Measurements from ENCODE around the gene EP400. TPM values are rescaled to one million over a fixed set of nuclear protein-coding genes. Genes with fewer than 3 reads are reported as not detected.
A peak's percentile ranks its signal among the peaks of the same experiment; 100 is the strongest.

The EP400 gene, protein sequence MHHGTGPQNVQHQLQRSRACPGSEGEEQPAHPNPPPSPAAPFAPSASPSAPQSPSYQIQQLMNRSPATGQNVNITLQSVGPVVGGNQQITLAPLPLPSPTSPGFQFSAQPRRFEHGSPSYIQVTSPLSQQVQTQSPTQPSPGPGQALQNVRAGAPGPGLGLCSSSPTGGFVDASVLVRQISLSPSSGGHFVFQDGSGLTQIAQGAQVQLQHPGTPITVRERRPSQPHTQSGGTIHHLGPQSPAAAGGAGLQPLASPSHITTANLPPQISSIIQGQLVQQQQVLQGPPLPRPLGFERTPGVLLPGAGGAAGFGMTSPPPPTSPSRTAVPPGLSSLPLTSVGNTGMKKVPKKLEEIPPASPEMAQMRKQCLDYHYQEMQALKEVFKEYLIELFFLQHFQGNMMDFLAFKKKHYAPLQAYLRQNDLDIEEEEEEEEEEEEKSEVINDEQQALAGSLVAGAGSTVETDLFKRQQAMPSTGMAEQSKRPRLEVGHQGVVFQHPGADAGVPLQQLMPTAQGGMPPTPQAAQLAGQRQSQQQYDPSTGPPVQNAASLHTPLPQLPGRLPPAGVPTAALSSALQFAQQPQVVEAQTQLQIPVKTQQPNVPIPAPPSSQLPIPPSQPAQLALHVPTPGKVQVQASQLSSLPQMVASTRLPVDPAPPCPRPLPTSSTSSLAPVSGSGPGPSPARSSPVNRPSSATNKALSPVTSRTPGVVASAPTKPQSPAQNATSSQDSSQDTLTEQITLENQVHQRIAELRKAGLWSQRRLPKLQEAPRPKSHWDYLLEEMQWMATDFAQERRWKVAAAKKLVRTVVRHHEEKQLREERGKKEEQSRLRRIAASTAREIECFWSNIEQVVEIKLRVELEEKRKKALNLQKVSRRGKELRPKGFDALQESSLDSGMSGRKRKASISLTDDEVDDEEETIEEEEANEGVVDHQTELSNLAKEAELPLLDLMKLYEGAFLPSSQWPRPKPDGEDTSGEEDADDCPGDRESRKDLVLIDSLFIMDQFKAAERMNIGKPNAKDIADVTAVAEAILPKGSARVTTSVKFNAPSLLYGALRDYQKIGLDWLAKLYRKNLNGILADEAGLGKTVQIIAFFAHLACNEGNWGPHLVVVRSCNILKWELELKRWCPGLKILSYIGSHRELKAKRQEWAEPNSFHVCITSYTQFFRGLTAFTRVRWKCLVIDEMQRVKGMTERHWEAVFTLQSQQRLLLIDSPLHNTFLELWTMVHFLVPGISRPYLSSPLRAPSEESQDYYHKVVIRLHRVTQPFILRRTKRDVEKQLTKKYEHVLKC (N-terminal part only)
- 35.9 to 48.0 TPM (median 36.8 TPM) in 3 replicates for total RNA-seq
- long read RNA-seq, full-length matches to known transcripts, result 3 of 9 reads
- long read RNA-seq, partial matches to known transcripts, result 2 of 9 reads
- long read RNA-seq, other reads (novel, unspliced or antisense), result 4 of 9 reads

DNA sequence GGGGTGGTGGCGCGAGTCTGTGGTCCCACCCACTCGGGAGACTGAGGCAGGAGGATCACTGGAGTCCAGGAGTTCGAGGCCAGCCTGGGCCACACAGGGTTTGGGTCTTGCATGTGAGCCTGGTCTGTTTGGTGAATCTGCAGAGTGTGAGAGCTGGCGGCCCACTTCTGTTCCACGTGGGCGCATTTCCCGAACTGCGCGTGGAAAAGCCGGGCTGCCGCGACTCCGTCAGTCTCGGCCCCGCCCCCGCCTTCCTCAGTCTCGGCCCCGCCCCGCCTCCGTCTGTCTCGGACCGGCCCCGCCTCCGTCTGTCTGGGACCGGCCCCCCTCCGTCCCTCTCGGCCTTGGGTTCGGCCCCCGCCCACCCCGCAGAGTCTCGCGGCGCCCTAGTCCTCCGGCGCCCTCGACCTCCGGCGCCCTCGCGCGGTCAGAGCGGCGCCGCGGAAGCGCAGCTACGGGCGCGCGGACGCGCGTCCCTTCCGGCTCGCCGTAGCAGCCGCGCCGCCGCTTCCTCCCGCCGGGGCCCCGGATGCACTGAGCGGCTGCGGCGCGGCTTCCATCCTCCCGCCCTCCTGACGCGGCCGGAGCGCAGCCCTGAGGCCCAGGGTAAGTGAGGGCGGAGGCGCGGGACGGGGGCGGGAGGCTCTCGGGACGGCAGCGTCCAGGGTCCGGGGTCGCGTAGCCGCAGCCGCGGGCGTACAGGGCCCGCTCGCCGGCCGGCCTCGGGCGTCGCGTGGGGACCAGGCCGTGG lies at the start of gene EP400:
EP400 (plus strand) TSS at position 512 of the 751 bp plus-strand sequence. CDS start 10,678 bp downstream, outside the sequence.
- Mint-ChIP-seq H3K27ac (ENCODE audit: unreplicated experiment) (peak within 1 kb of the TSS; percentile 92), H3K27me3 (ENCODE audit: low read depth) (no peaks in the 10 kb centered on the region), H3K4me1 (ENCODE audit: low read depth) (peaks cover 19% of the 10 kb centered on the region), H3K9me3 (ENCODE audit: low read depth) (no peaks in the 10 kb centered on the region), H3K36me3 (ENCODE audit: low read depth) (peaks cover 2% of the 10 kb centered on the region), H3K4me3 (ENCODE audit: unreplicated experiment) (peak within 1 kb of the TSS; percentile 88)
- peak; percentile 76 for TF ChIP-seq CTCF (IDR thresholded peaks at IDR 0.05)
- peak; percentile 97 for DNase-seq (ENCODE audit: low spot score)

DNA sequence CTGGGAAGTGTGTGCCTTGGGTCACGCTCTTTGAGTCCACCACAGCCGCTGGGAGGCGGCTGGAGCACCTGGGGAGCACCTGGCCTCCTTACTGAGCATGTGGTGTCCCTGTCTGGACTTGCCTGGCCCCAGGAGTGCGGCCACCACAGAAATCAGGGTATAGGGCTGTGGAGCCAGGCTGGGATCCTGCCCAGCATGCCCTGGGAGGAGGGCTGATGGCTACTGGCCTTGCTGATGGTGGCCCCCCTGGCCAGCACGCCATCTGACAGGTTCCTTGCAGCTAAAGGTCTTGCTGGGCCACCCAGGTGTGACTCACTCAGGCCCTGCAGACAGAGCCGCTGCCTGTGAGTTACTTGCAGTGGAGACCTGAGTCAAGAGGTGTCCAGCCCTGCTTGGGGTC lies 49.3 kb upstream of the EP400 start:
- DNase-seq (ENCODE audit: low spot score), result no peak
- no peak for TF ChIP-seq CTCF (IDR thresholded peaks at IDR 0.05)
- H3K27ac Mint-ChIP-seq (ENCODE audit: unreplicated experiment), result peak overlapping the region; percentile 54
- no peaks in the 10 kb centered on the region for H3K27me3 Mint-ChIP-seq (ENCODE audit: low read depth)
- H3K9me3 Mint-ChIP-seq (ENCODE audit: low read depth), result no peaks in the 10 kb centered on the region
- no peak overlapping the region for H3K4me3 Mint-ChIP-seq (ENCODE audit: unreplicated experiment)
- H3K4me1 Mint-ChIP-seq (ENCODE audit: low read depth), result peaks cover 27% of the 10 kb centered on the region
- no peaks in the 10 kb centered on the region for H3K36me3 Mint-ChIP-seq (ENCODE audit: low read depth)

- no peaks in the 10 kb centered on the region for H3K27me3 Mint-ChIP-seq (ENCODE audit: low read depth)
- no peaks in the 10 kb centered on the region for H3K36me3 Mint-ChIP-seq (ENCODE audit: low read depth)
- TF ChIP-seq CTCF (IDR thresholded peaks at IDR 0.05), result no peak
- H3K27ac Mint-ChIP-seq (ENCODE audit: unreplicated experiment), result no peak overlapping the region
- no peak overlapping the region for H3K4me3 Mint-ChIP-seq (ENCODE audit: unreplicated experiment)
- no peak for DNase-seq (ENCODE audit: low spot score)
- no peaks in the 10 kb centered on the region for H3K9me3 Mint-ChIP-seq (ENCODE audit: low read depth)
- peaks cover 20% of the 10 kb centered on the region for H3K4me1 Mint-ChIP-seq (ENCODE audit: low read depth)
These were observed 48.1 kb upstream of the EP400 start for GRCh38 chr12:131901431-131902331.

All from chondrocyte (in vitro differentiated cells).